H1 (cell line): Measurements from ENCODE around the gene NRXN3. TPM values are rescaled to one million over a fixed set of nuclear protein-coding genes. Genes with fewer than 3 reads are reported as not detected.

Experiments
- KDM1A ChIP-seq: fragments of 200-600, 300-600 bp; sonication (generic); IDR thresholded peaks from 2 replicates; pipeline ENCODE4 v1.7.1; 2016; ENCODE audit warnings: mild to moderate bottlenecking, low read length, borderline replicate concordance
- MAX ChIP-seq: IDR thresholded peaks from 2 replicates; pipeline ENCODE4 v1.6.1; 2012; ENCODE audit warnings: inconsistent platforms
- PHF8 ChIP-seq: fragments of 200-600 bp; sonication (generic); conservative IDR thresholded peaks from 2 replicates; pipeline ENCODE4 v1.7.1; 2012; ENCODE audit warnings: low read depth, mild to moderate bottlenecking, inconsistent platforms, low read length, moderate library complexity
- POLR2AphosphoS5 ChIP-seq: IDR thresholded peaks from 2 replicates; pipeline ENCODE4 v1.6.1; 2011; ENCODE audit warnings: low read depth, low read length
- RFX5 ChIP-seq: IDR thresholded peaks from 2 replicates; pipeline ENCODE4 v1.6.1; 2011; ENCODE audit warnings: low read depth, low read length, improper control_type of control experiment, borderline replicate concordance
- SAP30 ChIP-seq: fragments of 300-600 bp; sonication (generic); IDR thresholded peaks from 2 replicates; pipeline ENCODE4 v1.7.1; 2012; ENCODE audit warnings: low read length, moderate library complexity, mild to moderate bottlenecking, inconsistent platforms; ENCODE audit not compliant: insufficient read depth, insufficient replicate concordance
- SP2 ChIP-seq: IDR thresholded peaks from 2 replicates; pipeline ENCODE4 v1.6.1; 2012; ENCODE audit warnings: mild to moderate bottlenecking, low read length, inconsistent platforms
- TCF12 ChIP-seq: IDR thresholded peaks from 2 replicates; pipeline ENCODE4 v1.6.1; 2011; ENCODE audit warnings: low read depth, mild to moderate bottlenecking, low read length
- TEAD4 ChIP-seq: IDR thresholded peaks from 2 replicates; pipeline ENCODE4 v1.6.1; 2012; ENCODE audit warnings: low read depth, low read length, inconsistent platforms, mixed read lengths
- YY1 ChIP-seq: IDR thresholded peaks from 2 replicates; pipeline ENCODE4 v1.6.1; 2011; ENCODE audit warnings: low read depth, mild to moderate bottlenecking, low read length
- polyA plus RNA-seq, 7 experiments: library from polyadenylated mRNA; depleted of rRNA in 3 of 7; stranded (reverse) in 5 of 7; unstranded in 2 of 7; fragments of >200 nt in 5 of 7; fragments of 200-250 nt in 2 of 7; gene quantifications; 1 replicate in 5 of 7; 2 replicates in 1 of 7; 4 replicates in 1 of 7; pipeline versions ENCODE4 v1.2.1 to v1.2.3, GENCODE V29; 2011 to 2013; ENCODE audit warnings: missing spikeins in 2 of 7, mixed read lengths in 2 of 7
- total RNA-seq: library from RNA; stranded (reverse); fragmentation: NEBNext Ultra II Directional; extraction: Animal tissue kit (Norgen Biotek cat#: 25700); gene quantifications from 2 replicates; pipeline ENCODE4 v1.2.1, GENCODE V29; 2021

The NRXN3 gene
- total and polyA plus RNA-seq, 2 of the 8 experiments (the other 6 are each of a cell fraction or from before 2014, with no cell fraction given): 2.6 to 4.1 TPM

- TF ChIP-seq SAP30 (no peak), MAX (no peak), YY1 (no peak), TCF12 (no peak), SP2 (no peak), TEAD4 (no peak), KDM1A (no peak), POLR2AphosphoS5 (no peak), RFX5 (no peak), PHF8 (no peak)
Observed at GRCh38 chr14:79732911-79733655, 1562.9 kb downstream of the NRXN3 start (continued).
